HG03439 (cell line): ENCODE data around the gene HLA-G.
"Not testable (repeated sequence)": the region's sequence is repeated elsewhere in the genome, so short reads cannot be mapped to it uniquely, and the experiment has no call there.

Source experiments
- ATAC-seq: cut with Tn5 transposase; IDR thresholded peaks from one replicate; pipeline ENCODE4 v1.9.1; 2021; ENCODE audit warnings: mild to moderate bottlenecking, moderate library complexity; ENCODE audit not compliant: unreplicated experiment

Gene HLA-G

GRCh38 chr6:29864037-29864810 lies 36.6 kb downstream of the HLA-G start:
- ATAC-seq, result no peak

DNA sequence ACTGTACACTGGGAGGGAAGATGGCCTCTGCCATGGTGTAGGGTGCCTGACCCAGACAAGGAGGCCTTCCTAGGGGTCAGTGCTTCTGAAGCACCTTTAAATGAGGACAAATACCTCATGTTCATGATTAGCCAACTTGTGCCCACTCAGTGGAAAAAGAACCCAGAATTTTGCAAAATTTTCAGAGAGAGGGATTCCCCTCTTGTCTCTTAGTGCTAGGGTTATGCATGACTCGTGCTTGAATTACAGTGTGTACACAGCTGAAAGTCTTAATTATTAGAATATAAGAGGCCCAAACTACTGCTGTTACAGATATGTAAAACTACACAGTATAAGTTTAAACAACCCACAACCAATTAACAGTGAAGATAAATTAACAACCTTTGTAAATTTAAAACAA lies 38.0 kb downstream of the HLA-G start:
- no peak for ATAC-seq

DNA sequence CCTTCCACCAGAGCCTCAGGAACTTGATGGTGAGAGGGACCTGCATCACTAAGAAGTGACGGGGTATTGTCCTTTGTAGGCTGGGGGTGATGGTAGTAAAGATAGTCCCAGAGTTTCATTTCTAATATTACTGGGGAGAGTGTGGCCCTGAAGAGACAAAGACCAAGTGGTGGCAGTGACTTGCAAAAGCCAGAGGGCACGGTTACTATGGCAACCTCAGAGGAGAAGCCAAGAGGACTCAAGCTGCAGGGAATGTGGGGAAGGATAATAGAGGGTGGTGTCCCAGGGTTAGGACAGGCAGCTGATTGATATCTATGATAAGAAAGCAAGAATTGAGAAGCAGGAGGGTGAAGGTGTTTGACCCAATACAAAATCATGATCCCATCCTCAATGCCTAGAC lies 42.5 kb downstream of the HLA-G start:
- ATAC-seq, result no peak

DNA sequence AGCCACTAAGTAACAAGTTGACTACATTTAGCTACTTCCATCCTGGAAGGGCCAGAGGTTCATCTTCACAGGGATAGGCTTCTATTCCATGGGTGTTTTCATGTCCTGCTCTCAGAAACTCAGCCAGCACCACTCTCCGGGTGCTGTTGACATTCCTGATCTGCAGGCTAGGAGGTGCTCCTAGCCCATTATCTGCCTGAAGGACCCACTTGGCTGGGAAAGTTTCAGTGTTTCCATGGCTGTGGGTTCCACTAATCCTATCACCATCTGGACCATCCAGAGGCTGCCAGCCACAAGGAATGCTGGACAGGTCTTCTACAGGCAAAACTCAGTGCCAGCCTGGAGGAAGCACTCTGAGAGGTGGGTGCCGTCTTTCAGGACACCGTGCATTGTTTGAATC lies 45.2 kb downstream of the HLA-G start:
- ATAC-seq, result no peak

- ATAC-seq, result no peak
Observed at GRCh38 chr6:29875257-29875656, 47.6 kb downstream of the HLA-G start.

DNA sequence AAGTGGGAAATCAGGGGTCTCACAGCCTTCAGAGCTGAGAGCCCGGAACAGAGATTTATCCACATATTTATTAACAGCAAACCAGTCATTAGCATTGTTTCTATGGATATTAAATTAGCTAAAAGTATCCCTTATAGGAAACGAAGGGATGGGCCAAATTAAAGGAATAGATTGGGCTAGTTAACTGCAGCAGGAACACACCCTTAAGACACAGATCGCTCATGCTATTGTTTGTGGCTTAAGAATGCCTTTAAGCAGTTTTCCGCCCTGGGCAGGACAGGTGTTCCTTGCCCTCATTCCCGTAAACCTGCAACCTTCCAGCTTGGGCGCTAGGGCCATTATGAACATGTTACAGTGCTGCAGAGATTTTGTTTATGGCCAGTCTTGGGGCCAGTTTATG lies 48.1 kb downstream of the HLA-G start:
- ATAC-seq, result not testable (repeated sequence)
